NCI-H1092 (cell line): ENCODE data around the gene OCLN.
"Not testable (repeated sequence)": the region's sequence is repeated elsewhere in the genome, so short reads cannot be mapped to it uniquely, and the experiment has no call there.

Source experiments
- DNase-seq: peaks from one replicate; lab custom pipeline; 2025; lab: John Stamatoyannopoulos, UW

Gene OCLN

GRCh38 chr5:69528035-69528434 is 35.4 kb downstream of the OCLN start:
- no peak for DNase-seq

DNA sequence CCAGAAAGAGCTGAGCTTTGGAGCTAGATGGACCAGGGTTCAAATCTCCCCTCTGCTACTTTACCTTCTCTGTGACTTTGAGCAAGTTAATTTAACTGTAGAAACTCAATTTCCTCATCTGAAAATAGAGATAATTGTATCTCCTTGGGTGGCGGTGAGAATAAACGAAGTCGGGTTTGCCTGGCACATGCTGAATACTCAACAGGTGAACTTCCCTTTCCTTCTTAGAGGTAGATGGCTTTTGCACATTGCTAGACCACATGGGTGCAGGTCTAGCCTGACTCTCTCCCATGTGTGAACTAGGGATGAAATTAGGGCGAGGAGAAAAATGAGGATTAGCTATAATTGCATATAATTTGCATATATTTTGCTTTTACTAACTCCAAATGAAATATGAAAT is 36.0 kb downstream of the OCLN start:
- no peak for DNase-seq

DNA sequence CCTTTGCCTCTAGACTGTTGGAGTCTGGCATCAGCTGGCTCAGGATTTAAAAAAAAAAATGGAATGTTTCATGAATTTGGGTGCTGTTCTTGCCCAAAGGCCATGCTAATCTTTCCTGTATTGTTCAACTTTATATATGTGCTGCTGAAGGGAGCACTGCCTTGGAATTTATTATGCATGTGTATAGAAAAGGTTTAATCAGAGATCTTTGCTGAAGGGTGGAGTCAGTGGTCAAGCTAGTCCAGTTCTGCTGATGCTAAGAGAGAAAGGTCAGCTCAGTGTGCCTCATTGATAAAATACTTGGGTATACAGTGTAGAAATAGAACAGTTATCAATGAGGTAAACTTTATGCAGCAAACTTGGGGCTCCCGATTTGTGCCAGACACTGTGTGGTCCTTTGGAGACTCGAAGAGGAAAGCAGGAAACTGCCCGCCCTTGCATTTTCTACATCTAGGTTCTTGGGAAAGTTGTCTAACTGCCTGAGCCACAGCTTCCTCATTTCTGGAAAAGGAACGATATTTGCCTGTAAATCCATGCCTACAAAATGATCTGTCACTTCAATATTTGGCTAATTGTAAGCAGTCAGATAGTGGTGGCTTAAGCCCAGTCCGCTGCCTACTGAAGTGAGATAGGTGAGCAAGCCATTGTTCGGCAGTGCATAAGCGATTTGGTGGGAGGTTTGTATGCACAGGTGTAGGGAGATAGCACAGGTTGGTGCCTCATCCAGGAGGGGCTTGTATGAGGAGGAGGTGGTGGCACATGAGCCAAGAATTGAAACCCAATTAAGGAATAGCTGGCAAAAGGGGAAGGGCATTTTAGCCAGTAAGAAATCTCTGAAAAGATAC is 38.2 kb downstream of the OCLN start:
- DNase-seq = no peak

DNA sequence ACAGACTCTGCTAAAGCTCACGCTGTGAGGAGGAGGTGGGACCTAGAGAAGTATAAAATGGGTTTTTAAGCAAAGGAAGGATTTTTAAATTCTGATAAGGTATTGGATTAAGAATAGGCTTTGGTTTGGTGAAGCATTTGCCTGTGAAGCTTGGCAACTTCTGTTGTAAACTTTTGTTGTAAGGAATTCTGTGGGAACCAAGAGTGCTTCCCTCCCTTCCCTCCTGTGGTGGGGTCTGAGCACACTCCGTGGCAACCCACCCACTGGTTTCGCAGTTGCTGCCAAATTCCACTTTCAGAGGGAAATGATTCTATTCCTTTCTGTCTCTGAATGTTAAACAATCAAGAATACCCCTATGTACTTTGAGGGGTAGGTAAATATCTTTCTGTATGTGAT is 38.8 kb downstream of the OCLN start:
- no peak for DNase-seq

DNA sequence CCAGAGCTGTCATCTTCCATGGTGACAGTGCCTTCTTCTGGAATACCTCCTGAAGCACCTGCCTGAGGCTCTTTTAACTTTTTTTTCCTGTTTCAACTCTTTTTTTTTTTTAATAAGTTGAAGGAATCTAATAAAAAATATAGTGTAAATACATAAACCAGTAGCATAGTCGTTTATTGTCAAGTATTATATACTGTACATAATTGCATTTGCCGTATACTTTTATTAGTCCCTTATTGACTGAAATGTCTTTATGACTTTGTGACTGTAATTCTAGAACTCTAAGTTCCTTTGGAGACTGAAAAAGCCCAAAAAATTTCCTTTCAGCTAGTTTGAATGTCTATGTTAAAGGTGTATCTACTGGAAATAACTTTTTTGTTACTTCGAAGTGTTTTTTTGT is 45.3 kb downstream of the OCLN start:
- DNase-seq = not testable (repeated sequence)

GRCh38 chr5:69538735-69539134 is 46.1 kb downstream of the OCLN start:
- DNase-seq = not testable (repeated sequence)

DNA sequence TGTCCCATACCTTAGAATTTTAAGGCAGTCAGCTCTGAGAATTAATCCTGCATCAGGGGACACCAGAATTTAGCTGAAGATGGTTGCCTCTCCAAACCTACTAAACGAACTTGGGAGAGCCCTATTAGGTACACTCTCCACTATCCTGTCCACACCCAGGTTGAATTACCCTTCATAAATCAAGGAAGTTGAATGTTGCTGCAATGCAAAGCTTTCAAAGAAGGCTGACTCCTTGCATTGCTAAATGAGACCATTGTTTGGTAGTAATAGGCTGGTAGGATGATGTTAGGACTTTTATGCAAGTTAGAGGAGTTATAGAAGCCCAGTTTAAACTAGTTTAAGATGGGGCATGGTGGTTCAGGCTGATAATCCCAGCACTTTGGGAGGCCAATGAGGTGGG is 48.8 kb downstream of the OCLN start:
- DNase-seq = not testable (repeated sequence)

DNA sequence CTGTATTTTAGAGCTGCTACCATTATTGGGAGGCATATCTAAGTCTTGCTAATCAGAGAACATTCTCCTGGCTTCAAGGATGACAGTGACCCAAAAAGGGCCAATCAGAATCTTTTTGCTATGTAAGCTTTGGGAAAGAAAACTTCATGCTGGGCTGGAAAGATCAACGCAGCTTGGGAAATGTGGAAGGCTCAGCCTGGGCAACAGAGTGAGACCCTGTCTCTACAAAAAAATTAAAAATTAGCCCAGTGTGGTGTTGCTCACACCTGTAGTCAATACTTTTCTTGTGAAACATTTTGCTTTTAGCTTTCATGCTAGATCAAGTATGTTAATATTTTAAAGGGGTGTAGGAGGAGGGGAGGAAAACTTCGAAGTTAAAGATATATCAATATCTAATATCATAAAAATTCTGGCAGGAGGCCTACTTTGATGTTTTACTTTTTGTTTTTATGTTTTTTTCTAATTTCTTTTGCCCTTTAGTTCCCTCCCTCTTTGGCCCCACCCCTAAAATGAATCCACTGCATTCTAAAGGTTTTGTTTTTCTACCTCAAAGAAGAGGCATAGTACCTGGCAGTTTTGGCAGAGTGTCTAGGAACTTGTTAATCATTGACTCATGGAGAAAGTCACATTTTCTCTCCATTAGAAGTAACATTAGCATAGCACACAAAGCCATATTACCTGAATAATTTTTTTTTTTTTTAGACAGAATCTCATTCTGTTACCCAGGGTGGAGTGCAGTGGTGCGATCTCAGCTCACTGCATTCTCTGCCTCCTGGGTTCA is 50.4 kb downstream of the OCLN start:
- DNase-seq = not testable (repeated sequence)

DNA sequence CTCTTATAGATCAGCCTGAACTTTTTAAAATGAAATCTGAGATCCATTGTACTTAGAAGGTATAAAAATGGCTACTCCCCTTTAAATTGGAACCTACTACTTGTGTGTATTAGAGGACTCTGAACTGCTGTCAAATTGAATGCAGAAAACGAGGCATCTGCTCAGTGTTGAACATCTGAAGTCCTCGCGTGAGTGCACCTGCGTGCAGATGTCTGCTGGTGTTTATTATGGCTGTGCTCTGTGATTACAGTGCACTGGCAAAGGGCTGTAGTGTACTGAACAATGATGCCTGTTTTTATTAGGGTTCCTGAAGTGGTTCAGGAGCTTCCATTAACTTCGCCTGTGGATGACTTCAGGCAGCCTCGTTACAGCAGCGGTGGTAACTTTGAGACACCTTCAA is 52.0 kb downstream of the OCLN start:
- not testable (repeated sequence) for DNase-seq

- not testable (repeated sequence) for DNase-seq
These were observed 67.3 kb downstream of the OCLN start, which contains the start of gene GTF2H2C for GRCh38 chr5:69559908-69560330. TSS of gene GTF2H2C (plus strand) at chr5:69560191. CDS start at chr5:69565133, 4,942 bp downstream.

GRCh38 chr5:69560587-69561431 is 68.2 kb downstream of the OCLN start:
- DNase-seq = not testable (repeated sequence)

DNA sequence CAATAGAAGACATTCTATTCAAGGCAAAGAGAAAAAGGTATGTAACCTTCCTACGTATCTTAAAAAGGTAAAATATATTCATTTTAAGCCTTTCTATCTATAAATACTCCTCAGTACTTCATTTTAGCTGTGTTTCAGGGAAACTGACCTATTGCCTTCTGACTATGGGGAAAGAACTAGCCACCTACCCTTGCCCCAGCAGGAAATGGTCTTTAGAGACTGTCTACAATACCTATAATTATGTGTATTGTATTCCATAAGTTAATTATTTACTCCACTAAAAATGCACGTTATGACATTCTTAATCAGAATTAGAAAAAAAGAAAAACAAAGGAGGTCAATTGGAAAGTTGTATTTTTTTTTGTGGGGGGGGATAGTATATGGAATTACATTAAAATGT is 73.6 kb downstream of the OCLN start:
- not testable (repeated sequence) for DNase-seq

GRCh38 chr5:69568072-69568471 is 75.5 kb downstream of the OCLN start:
- not testable (repeated sequence) for DNase-seq

DNA sequence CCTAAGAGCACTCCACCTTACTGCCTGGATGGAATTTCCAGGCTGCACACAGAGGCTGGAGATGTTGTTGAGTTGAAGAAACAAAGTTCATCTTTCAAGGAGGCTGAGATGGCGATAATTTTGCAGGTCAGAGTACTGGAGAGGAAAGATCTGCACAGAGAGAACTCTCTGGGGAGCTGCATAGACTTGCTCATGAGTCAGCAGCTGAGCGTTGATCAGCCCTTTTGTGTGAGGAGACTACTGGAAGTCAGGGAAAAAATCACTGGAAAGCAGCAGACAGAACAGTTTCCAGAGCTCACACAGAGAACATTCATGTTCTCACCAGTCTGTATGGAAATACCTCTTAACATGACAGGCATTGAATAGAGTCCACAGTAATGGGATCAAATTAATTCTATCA is 90.8 kb downstream of the OCLN start:
- not testable (repeated sequence) for DNase-seq

DNA sequence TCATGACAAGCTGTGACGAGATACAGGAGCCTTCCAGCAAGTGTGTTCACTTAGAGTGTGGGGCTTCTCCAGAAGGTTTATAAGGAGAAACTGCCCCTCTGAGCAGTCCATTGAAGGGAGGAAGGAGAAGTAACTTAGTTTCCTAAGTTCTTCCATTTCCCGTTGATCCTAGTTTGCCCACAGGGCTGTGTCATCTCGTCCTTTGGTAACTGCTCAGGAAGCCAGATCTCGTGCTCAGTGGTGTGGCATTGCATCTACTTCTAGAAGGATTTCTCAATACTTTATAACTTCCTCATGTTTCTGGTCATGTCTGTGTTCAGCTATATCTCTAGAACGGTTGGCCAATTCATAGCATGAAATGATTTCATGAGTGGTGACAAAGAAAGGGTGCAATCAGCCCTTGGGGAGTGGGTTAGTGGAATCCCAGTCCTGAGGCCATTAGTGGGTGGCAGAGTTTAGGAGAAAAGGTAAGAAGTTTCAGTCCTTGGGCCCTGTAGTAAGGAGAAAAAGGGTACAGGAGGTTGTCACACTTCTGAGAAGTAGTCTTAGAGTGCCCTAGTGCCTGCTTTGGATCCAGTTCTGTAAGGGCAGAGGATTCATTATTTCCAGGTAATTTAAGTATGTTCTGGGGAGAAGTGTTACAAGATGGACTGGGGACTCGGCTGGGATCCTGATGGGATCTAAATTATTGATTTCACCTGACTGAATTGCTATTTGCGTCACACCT is 103.7 kb downstream of the OCLN start:
- DNase-seq = not testable (repeated sequence)

- DNase-seq = not testable (repeated sequence)
These were observed 109.4 kb downstream of the OCLN start for GRCh38 chr5:69601947-69602346.

GRCh38 chr5:69606839-69607238 is 114.2 kb downstream of the OCLN start:
- not testable (repeated sequence) for DNase-seq
